Cardiac muscle cell (in vitro differentiated cells and primary cell): ENCODE data around the gene CHCT1. TPM values are rescaled to one million over a fixed set of nuclear protein-coding genes. Genes with fewer than 3 reads are reported as not detected.

ENCODE experiments used
- DNase-seq, 2 donors: peaks; one replicate each; pipeline versions ENCODE4 v3.0.0 to v3.0.0-alpha.2; 2010 to 2017; ENCODE audit warnings: low read depth in 1 of 2, low spot score in 1 of 2
- H3K27ac ChIP-seq: fragments of 200-600 bp; sonication (generic); 2 replicates; pipeline ENCODE4 v1.5.1; 2016
- H3K27me3 ChIP-seq: fragments of 200-600 bp; sonication (generic); 2 replicates; pipeline ENCODE4 v1.6.0; 2016; ENCODE audit warnings: control low read depth
- H3K36me3 ChIP-seq: fragments of 200-600 bp; sonication (generic); 2 replicates; pipeline ENCODE4 v1.5.1; 2016; ENCODE audit warnings: control low read depth
- H3K4me1 ChIP-seq: fragments of 200-600 bp; sonication (generic); 2 replicates; pipeline ENCODE4 v1.8.1; 2017; ENCODE audit warnings: low read depth, mild to moderate bottlenecking, mixed run types
- H3K4me3 ChIP-seq: fragments of 200-600 bp; sonication (generic); 2 replicates; pipeline ENCODE4 v1.5.1; 2016; ENCODE audit warnings: mild to moderate bottlenecking
- H3K9me3 ChIP-seq: fragments of 200-600 bp; sonication (generic); 2 replicates; pipeline ENCODE4 v1.5.1; 2017; ENCODE audit warnings: low read depth, mild to moderate bottlenecking, control low read depth
- polyA plus RNA-seq: library from polyadenylated mRNA; unstranded; fragments of >200 nt; fragmentation: Nextera tagmentation; extraction: Ambion mirVana; gene quantifications from 2 replicates; pipeline ENCODE4 v1.2.1, GENCODE V29; 2016
- total RNA-seq: library from RNA; depleted of rRNA; stranded (reverse); fragments of >200 nt; gene quantifications from 2 replicates; pipeline ENCODE4 v1.2.3, GENCODE V29; 2016
- TF ChIP-seq, protein P1 (sequence below): IDR thresholded peaks from 2 replicates; pipeline ENCODE4 v1.5.1; 2012; ENCODE audit warnings: low read depth, mild to moderate bottlenecking, low read length

The CHCT1 gene
- total and polyA plus RNA-seq, 2 experiments from 2014 or later, result not detected

DNA sequence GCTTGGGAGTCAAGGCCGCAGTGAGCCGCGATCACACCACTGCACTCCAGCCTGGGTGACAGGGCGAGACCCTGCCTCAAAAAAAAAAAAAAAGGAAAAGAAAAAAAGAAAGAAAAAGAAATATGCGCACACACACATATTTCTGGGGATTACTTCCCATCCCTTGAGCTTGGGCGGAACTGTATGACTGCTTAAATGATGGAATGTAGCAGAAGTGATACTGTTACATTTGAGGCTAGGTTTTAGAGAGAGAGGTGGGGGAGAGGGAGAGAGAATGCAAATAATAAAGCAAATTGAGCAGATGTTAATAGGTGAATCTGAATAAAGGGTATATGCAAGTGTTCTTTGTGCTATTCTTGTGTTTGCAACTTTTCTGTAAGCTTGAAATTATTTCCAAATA is 18.3 kb upstream of the CHCT1 start:
- no peak for DNase-seq
- TF ChIP-seq, protein P1, sequence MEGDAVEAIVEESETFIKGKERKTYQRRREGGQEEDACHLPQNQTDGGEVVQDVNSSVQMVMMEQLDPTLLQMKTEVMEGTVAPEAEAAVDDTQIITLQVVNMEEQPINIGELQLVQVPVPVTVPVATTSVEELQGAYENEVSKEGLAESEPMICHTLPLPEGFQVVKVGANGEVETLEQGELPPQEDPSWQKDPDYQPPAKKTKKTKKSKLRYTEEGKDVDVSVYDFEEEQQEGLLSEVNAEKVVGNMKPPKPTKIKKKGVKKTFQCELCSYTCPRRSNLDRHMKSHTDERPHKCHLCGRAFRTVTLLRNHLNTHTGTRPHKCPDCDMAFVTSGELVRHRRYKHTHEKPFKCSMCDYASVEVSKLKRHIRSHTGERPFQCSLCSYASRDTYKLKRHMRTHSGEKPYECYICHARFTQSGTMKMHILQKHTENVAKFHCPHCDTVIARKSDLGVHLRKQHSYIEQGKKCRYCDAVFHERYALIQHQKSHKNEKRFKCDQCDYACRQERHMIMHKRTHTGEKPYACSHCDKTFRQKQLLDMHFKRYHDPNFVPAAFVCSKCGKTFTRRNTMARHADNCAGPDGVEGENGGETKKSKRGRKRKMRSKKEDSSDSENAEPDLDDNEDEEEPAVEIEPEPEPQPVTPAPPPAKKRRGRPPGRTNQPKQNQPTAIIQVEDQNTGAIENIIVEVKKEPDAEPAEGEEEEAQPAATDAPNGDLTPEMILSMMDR, result no peak

DNA sequence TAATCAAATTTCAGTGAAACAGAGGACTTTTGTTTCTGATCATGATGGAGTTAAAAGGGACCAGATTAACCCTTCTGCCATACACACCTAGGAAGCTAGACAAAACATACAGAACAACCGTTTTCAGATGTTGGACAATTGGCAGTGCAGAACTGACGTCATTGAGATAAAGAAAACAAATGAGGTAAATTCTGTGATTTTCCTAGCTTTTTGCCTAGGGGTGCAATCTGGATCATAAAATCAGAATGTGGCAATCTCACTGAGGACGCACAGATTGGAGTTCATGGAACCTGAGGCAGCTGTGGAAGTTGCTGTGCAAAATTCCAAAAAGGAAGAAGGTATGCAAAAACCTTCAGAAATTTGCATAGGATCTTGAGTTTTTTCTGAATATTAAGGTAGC is 15.4 kb upstream of the CHCT1 start:
- TF ChIP-seq, protein P1, result no peak
- Histone ChIP-seq H3K27me3 (no peaks in the 10 kb centered on the region), H3K27ac (no peak overlapping the region), H3K4me1 (peaks cover 11% of the 10 kb centered on the region), H3K9me3 (no peaks in the 10 kb centered on the region), H3K36me3 (no peaks in the 10 kb centered on the region), H3K4me3 (no peak overlapping the region)
- no peak for DNase-seq

More for the DNA sequence above, 18.3 kb upstream of the CHCT1 start:
- no peaks in the 10 kb centered on the region for H3K27me3 ChIP-seq
- no peak overlapping the region for H3K27ac ChIP-seq
- peaks cover 11% of the 10 kb centered on the region for H3K4me1 ChIP-seq
- no peak overlapping the region for H3K4me3 ChIP-seq
- no peaks in the 10 kb centered on the region for H3K9me3 ChIP-seq
- no peaks in the 10 kb centered on the region for H3K36me3 ChIP-seq

DNA sequence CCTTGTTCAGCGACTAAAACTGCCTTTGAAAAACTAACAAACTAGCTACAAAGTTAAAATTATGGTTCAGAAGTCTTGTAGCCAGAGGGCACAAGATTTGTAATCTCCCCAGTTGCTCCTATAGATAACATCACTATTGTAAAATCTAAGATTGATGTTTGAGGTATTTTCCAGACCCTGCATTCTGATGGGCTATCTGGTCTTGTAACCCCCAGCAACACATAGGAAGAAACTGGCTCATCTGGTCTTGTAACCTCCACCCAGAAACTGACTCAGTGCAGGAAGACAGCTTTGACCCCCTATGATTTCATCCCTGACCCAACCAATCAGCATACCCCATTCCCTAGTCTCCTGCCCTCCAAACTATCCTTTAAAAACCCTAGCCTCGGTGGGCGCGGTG is 12.3 kb upstream of the CHCT1 start:
- Histone ChIP-seq H3K27me3 (no peaks in the 10 kb centered on the region), H3K4me1 (no peaks in the 10 kb centered on the region), H3K27ac (no peak overlapping the region), H3K4me3 (no peak overlapping the region), H3K9me3 (no peaks in the 10 kb centered on the region), H3K36me3 (no peaks in the 10 kb centered on the region)
- TF ChIP-seq, protein P1, result no peak
- DNase-seq, result no peak

DNA sequence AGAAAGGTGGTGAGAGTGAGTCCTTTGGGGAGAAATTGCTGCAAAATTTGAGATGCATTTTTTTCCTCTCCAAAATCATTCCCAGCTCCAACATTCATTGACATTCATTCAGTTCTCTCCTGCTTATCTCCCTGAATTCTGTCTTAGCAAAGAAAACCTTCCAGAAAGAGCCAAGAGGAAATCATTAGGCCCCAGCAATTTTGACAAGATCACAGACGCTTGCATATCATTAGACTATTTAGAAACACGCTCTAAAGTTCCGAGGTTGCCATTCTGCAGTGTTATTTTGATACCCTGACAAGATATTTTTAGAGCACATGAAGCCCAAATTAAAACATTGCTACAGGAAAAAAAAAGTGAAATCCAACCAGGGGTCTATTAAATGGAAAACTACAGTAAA is 9.6 kb upstream of the CHCT1 start:
- DNase-seq, result no peak
- no peak overlapping the region for H3K27ac ChIP-seq
- H3K4me1 ChIP-seq, result no peaks in the 10 kb centered on the region
- TF ChIP-seq, protein P1, result no peak
- H3K4me3 ChIP-seq, result no peak overlapping the region
- no peaks in the 10 kb centered on the region for H3K9me3 ChIP-seq
- H3K27me3 ChIP-seq, result no peaks in the 10 kb centered on the region
- no peaks in the 10 kb centered on the region for H3K36me3 ChIP-seq

DNA sequence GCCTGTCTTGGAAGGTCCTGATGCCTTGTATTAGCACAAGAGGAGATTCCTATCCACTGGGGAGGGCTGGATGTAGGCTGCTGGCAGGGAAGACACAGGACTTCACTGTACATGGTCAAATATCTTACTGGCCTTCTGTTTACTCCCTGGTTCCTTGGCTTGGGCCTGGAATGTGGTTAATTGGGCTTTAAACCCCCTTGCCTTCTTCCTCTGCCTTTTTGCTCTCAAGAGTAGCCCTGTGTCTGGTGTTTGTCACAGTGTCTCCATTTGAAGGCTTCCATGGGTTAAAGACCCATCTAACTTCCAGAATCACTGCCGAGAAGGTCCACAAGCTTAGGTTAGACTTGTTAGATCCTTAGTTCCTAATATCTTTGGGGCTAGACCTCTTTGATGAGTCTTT is 7.1 kb upstream of the CHCT1 start:
- H3K9me3 ChIP-seq, result no peaks in the 10 kb centered on the region
- H3K27me3 ChIP-seq, result no peaks in the 10 kb centered on the region
- H3K36me3 ChIP-seq, result no peaks in the 10 kb centered on the region
- no peak overlapping the region for H3K27ac ChIP-seq
- TF ChIP-seq, protein P1, result no peak
- no peak overlapping the region for H3K4me3 ChIP-seq
- no peak for DNase-seq
- no peaks in the 10 kb centered on the region for H3K4me1 ChIP-seq
